Memory B cell (primary cell): ENCODE data around the gene PLXNC1.
A peak's percentile ranks its signal among the peaks of the same experiment; 100 is the strongest.

Experiments
- ATAC-seq: fragments of 150-1000 bp; cut with Tn5 transposase; 2 replicates; pipeline ENCODE4 v1.10.0; 2021; ENCODE audit warnings: low read depth, mild to moderate bottlenecking, moderate library complexity
- DNase-seq, 2 donors: peaks; one replicate each; pipeline ENCODE4 v3.0.0; 2022; ENCODE audit warnings: low spot score in 2 of 2
- H3K27ac Mint-ChIP-seq: one replicate; pipeline ENCODE4 v1.8.0; 2022; ENCODE audit warnings: mild to moderate bottlenecking, moderate library complexity, mixed read lengths
- H3K27me3 Mint-ChIP-seq: one replicate; pipeline ENCODE4 v1.8.0; 2022; ENCODE audit warnings: mixed read lengths
- H3K36me3 Mint-ChIP-seq: one replicate; pipeline ENCODE4 v1.8.0; 2022; ENCODE audit warnings: mild to moderate bottlenecking, mixed read lengths
- H3K4me1 Mint-ChIP-seq: one replicate; pipeline ENCODE4 v1.8.0; 2022; ENCODE audit warnings: mixed read lengths
- H3K4me3 Mint-ChIP-seq: one replicate; pipeline ENCODE4 v1.8.0; 2022; ENCODE audit warnings: mild to moderate bottlenecking, moderate library complexity, mixed read lengths
- H3K9me3 Mint-ChIP-seq: one replicate; pipeline ENCODE4 v1.8.0; 2022; ENCODE audit warnings: mixed read lengths

PLXNC1 gene

GRCh38 chr12:94225506-94225905, 77.1 kb downstream of the PLXNC1 start:
- H3K27ac Mint-ChIP-seq: peak overlapping the region; percentile 11
- H3K4me3 Mint-ChIP-seq: no peak overlapping the region
- H3K36me3 Mint-ChIP-seq: peaks cover 44% of the 10 kb centered on the region
- no peaks in the 10 kb centered on the region for H3K9me3 Mint-ChIP-seq
- no peak for ATAC-seq
- H3K4me1 Mint-ChIP-seq: peaks cover 27% of the 10 kb centered on the region
- DNase-seq: no peak
- no peaks in the 10 kb centered on the region for H3K27me3 Mint-ChIP-seq

GRCh38 chr12:94225947-94226630, 77.7 kb downstream of the PLXNC1 start:
- DNase-seq (no peak), ATAC-seq (no peak)
- H3K27ac Mint-ChIP-seq: no peak overlapping the region
- no peaks in the 10 kb centered on the region for H3K9me3 Mint-ChIP-seq
- no peak overlapping the region for H3K4me3 Mint-ChIP-seq
- no peaks in the 10 kb centered on the region for H3K27me3 Mint-ChIP-seq
- peaks cover 26% of the 10 kb centered on the region for H3K4me1 Mint-ChIP-seq
- H3K36me3 Mint-ChIP-seq: peaks cover 41% of the 10 kb centered on the region

- peaks cover 43% of the 10 kb centered on the region for H3K36me3 Mint-ChIP-seq
- peaks cover 27% of the 10 kb centered on the region for H3K4me1 Mint-ChIP-seq
- DNase-seq: no peak
- H3K9me3 Mint-ChIP-seq: no peaks in the 10 kb centered on the region
- H3K27me3 Mint-ChIP-seq: no peaks in the 10 kb centered on the region
- no peak overlapping the region for H3K27ac Mint-ChIP-seq
- no peak for ATAC-seq
- H3K4me3 Mint-ChIP-seq: no peak overlapping the region
Measured at GRCh38 chr12:94227066-94227465, 78.7 kb downstream of the PLXNC1 start.

GRCh38 chr12:94228488-94228907, 80.1 kb downstream of the PLXNC1 start:
- Mint-ChIP-seq H3K36me3 (peaks cover 43% of the 10 kb centered on the region), H3K4me3 (no peak overlapping the region), H3K9me3 (no peaks in the 10 kb centered on the region), H3K27ac (no peak overlapping the region), H3K4me1 (peaks cover 22% of the 10 kb centered on the region), H3K27me3 (no peaks in the 10 kb centered on the region)
- DNase-seq (no peak), ATAC-seq (no peak)

- Mint-ChIP-seq H3K36me3 (peaks cover 40% of the 10 kb centered on the region), H3K9me3 (no peaks in the 10 kb centered on the region), H3K27me3 (no peaks in the 10 kb centered on the region), H3K4me3 (no peak overlapping the region), H3K27ac (no peak overlapping the region), H3K4me1 (peaks cover 28% of the 10 kb centered on the region)
- DNase-seq (no peak), ATAC-seq (no peak)
Measured at GRCh38 chr12:94229902-94230301, 81.5 kb downstream of the PLXNC1 start.

GRCh38 chr12:94230357-94230905, 82.1 kb downstream of the PLXNC1 start:
- DNase-seq (no peak), ATAC-seq (no peak)
- Mint-ChIP-seq H3K27me3 (no peaks in the 10 kb centered on the region), H3K9me3 (no peaks in the 10 kb centered on the region), H3K36me3 (peaks cover 42% of the 10 kb centered on the region), H3K27ac (no peak overlapping the region), H3K4me1 (peaks cover 28% of the 10 kb centered on the region), H3K4me3 (no peak overlapping the region)

- Mint-ChIP-seq H3K9me3 (no peaks in the 10 kb centered on the region), H3K36me3 (peaks cover 43% of the 10 kb centered on the region), H3K27ac (no peak overlapping the region), H3K4me1 (peaks cover 28% of the 10 kb centered on the region), H3K27me3 (no peaks in the 10 kb centered on the region), H3K4me3 (no peak overlapping the region)
- DNase-seq (no peak), ATAC-seq (no peak)
Measured at GRCh38 chr12:94231709-94232108, 83.3 kb downstream of the PLXNC1 start.

- H3K27me3 Mint-ChIP-seq: no peaks in the 10 kb centered on the region
- H3K4me1 Mint-ChIP-seq: peaks cover 26% of the 10 kb centered on the region
- no peak overlapping the region for H3K27ac Mint-ChIP-seq
- peaks cover 37% of the 10 kb centered on the region for H3K36me3 Mint-ChIP-seq
- ATAC-seq: no peak
- H3K9me3 Mint-ChIP-seq: no peaks in the 10 kb centered on the region
- DNase-seq: no peak
- H3K4me3 Mint-ChIP-seq: no peak overlapping the region
Measured at GRCh38 chr12:94235848-94236247, 87.5 kb downstream of the PLXNC1 start.

GRCh38 chr12:94239332-94239993, 91.1 kb downstream of the PLXNC1 start:
- Mint-ChIP-seq H3K27me3 (no peaks in the 10 kb centered on the region), H3K4me1 (peaks cover 28% of the 10 kb centered on the region), H3K27ac (peak overlapping the region; percentile 97), H3K4me3 (peak overlapping the region; percentile 75), H3K9me3 (no peaks in the 10 kb centered on the region), H3K36me3 (peaks cover 35% of the 10 kb centered on the region)
- ATAC-seq (no peak), DNase-seq (no peak)

GRCh38 chr12:94240171-94240570, 91.8 kb downstream of the PLXNC1 start:
- no peaks in the 10 kb centered on the region for H3K27me3 Mint-ChIP-seq
- H3K4me3 Mint-ChIP-seq: peak overlapping the region; percentile 75
- H3K4me1 Mint-ChIP-seq: peaks cover 35% of the 10 kb centered on the region
- DNase-seq (peak; percentile 32 to 62), ATAC-seq (peak; percentile 95)
- H3K27ac Mint-ChIP-seq: peak overlapping the region; percentile 97
- no peaks in the 10 kb centered on the region for H3K9me3 Mint-ChIP-seq
- H3K36me3 Mint-ChIP-seq: peaks cover 34% of the 10 kb centered on the region

GRCh38 chr12:94242901-94243300, 94.5 kb downstream of the PLXNC1 start:
- Mint-ChIP-seq H3K27me3 (no peaks in the 10 kb centered on the region), H3K4me1 (peaks cover 44% of the 10 kb centered on the region), H3K9me3 (no peaks in the 10 kb centered on the region), H3K36me3 (peaks cover 21% of the 10 kb centered on the region), H3K27ac (no peak overlapping the region), H3K4me3 (no peak overlapping the region)
- no peak for DNase-seq
- no peak for ATAC-seq

GRCh38 chr12:94244165-94245133, 96.1 kb downstream of the PLXNC1 start:
- Mint-ChIP-seq H3K27me3 (no peaks in the 10 kb centered on the region), H3K4me3 (peak overlapping the region; percentile 0), H3K27ac (peak overlapping the region; percentile 7), H3K36me3 (peaks cover 25% of the 10 kb centered on the region), H3K9me3 (no peaks in the 10 kb centered on the region), H3K4me1 (peaks cover 42% of the 10 kb centered on the region)
- DNase-seq: peak in 1 of 2 donors; percentile 16
- ATAC-seq: peak; percentile 29

- Mint-ChIP-seq H3K4me1 (peaks cover 31% of the 10 kb centered on the region), H3K36me3 (peaks cover 28% of the 10 kb centered on the region), H3K27ac (peak overlapping the region; percentile 82), H3K4me3 (no peak overlapping the region), H3K9me3 (no peaks in the 10 kb centered on the region), H3K27me3 (no peaks in the 10 kb centered on the region)
- DNase-seq: no peak
- ATAC-seq: no peak
Measured at GRCh38 chr12:94245631-94246383, 97.4 kb downstream of the PLXNC1 start.
